Activated CD8-positive, alpha-beta T cell treated with anti-CD3 and anti-CD28 coated beads, Interleukin-2, amount 10 ng/mL, durations not matched to agents 7 days and 5 days (primary cell): ENCODE results near the gene GMEB2. TPM values are rescaled to one million over a fixed set of nuclear protein-coding genes. Genes with fewer than 3 reads are reported as not detected.

Experiments
- ATAC-seq: fragments of 150-1000 bp; cut with Tn5 transposase; one replicate; pipeline ENCODE4 v1.10.0; 2021; ENCODE audit warnings: moderate library complexity
- CTCF ChIA-PET: fragments of 350-600 bp; sonication (Branson Sonifier 250); formaldehyde crosslinking; loops from one replicate; lab custom pipeline; 2021; ENCODE audit warnings: antibody characterized with exemption; lab: Charles Lee
- POLR2A ChIA-PET: fragments of 350-600 bp; sonication (Branson Sonifier 250); formaldehyde crosslinking; loops from one replicate; lab custom pipeline; 2021; ENCODE audit warnings: antibody characterized with exemption; lab: Charles Lee
- DNase-seq: peaks from one replicate; pipeline ENCODE4 v3.0.0-alpha.2; 2020
- H3K27ac Mint-ChIP-seq: one replicate; pipeline ENCODE4 v1.8.0; 2021; ENCODE audit warnings: mild to moderate bottlenecking, mixed read lengths
- H3K27me3 Mint-ChIP-seq: one replicate; pipeline ENCODE4 v1.8.0; 2021; ENCODE audit warnings: low read depth, mixed read lengths
- H3K36me3 Mint-ChIP-seq: one replicate; pipeline ENCODE4 v1.8.0; 2021; ENCODE audit warnings: low read depth, mixed read lengths
- H3K4me1 Mint-ChIP-seq: one replicate; pipeline ENCODE4 v1.8.0; 2021; ENCODE audit warnings: low read depth, mixed read lengths
- H3K4me3 Mint-ChIP-seq: one replicate; pipeline ENCODE4 v1.8.0; 2021; ENCODE audit warnings: mild to moderate bottlenecking, mixed read lengths
- H3K9me3 Mint-ChIP-seq: one replicate; pipeline ENCODE4 v1.8.0; 2022; ENCODE audit warnings: mixed read lengths; ENCODE audit not compliant: insufficient read depth
- total RNA-seq, 2 experiments: library from RNA; stranded (reverse); gene quantifications; one replicate each; pipeline ENCODE4 v1.2.3, GENCODE V29; 2021

GMEB2 gene
- total RNA-seq, 2 experiments from 2014 or later = 16.2 TPM

DNA sequence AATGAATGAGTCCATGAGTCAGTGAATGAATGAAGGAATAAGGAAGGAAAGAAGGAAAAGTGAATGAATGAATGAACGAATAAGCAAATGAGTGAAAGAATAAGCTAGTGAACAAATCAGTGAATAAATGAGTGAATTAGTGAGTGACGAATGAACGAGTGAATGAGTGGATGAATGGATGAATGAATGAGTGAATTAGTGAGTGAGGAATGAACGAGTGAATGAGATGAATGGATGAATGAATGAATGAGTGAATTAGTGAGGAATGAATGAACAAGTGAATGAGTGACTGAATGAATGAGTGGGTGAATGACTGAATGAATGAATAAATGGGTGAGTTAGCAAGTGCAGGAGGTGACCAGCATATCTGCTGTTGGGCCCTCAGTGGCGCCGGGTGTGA is 83.2 kb downstream of the GMEB2 start:
- DNase-seq = no peak
- POLR2A ChIA-PET = no interaction called here

GRCh38 chr20:63543131-63543530 is 83.8 kb downstream of the GMEB2 start:
- Mint-ChIP-seq H3K9me3 (no peaks in the 10 kb centered on the region), H3K27ac (no peak overlapping the region), H3K4me3 (no peak overlapping the region), H3K36me3 (no peaks in the 10 kb centered on the region), H3K27me3 (peaks cover 3% of the 10 kb centered on the region), H3K4me1 (peaks cover 6% of the 10 kb centered on the region)
- ATAC-seq (no peak), DNase-seq (no peak)
- ChIA-PET POLR2A (no interaction called here), CTCF (no interaction called here)

More for the DNA sequence above, 83.2 kb downstream of the GMEB2 start:
- CTCF ChIA-PET = interaction anchor here (0.6 kb wide), 1 partner anchor 102 kb away, joined by 3 read pairs; no protein-coding TSS in a partner anchor
- no peak for ATAC-seq
- Mint-ChIP-seq H3K27me3 (peaks cover 6% of the 10 kb centered on the region), H3K36me3 (no peaks in the 10 kb centered on the region), H3K4me3 (no peak overlapping the region), H3K27ac (no peak overlapping the region), H3K9me3 (no peaks in the 10 kb centered on the region), H3K4me1 (peaks cover 2% of the 10 kb centered on the region)

DNA sequence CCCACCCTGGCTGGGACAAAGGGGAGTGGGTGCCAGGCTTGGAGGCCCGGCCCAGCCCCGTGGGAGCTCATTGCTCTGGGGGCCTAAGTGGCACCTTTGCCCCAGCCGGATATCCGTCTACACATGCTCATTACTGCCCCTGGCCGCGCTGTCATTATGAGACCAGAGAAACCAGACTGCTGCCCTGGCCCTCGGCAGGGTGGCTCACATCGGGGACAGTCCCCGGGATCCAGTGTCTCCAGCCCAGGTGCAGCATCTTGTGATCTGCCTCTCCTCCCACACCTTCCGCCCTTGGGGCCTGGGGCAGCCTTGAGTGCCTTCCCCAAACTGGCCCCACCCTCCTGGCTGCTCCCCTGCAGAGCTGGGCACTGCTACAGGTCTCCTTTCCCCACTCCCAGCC is 84.2 kb downstream of the GMEB2 start:
- POLR2A ChIA-PET = no interaction called here
- CTCF ChIA-PET = no interaction called here
- Mint-ChIP-seq H3K9me3 (no peaks in the 10 kb centered on the region), H3K4me1 (peaks cover 9% of the 10 kb centered on the region), H3K27me3 (peaks cover 3% of the 10 kb centered on the region), H3K4me3 (no peak overlapping the region), H3K27ac (no peak overlapping the region), H3K36me3 (no peaks in the 10 kb centered on the region)
- DNase-seq = no peak
- no peak for ATAC-seq

- H3K9me3 Mint-ChIP-seq = no peaks in the 10 kb centered on the region
- no peak overlapping the region for H3K27ac Mint-ChIP-seq
- ChIA-PET CTCF (interaction anchor here (1.1 kb wide), 1 partner anchor 100 kb away, joined by 4 read pairs; no protein-coding TSS in a partner anchor), POLR2A (no interaction called here)
- DNase-seq = no peak
- no peaks in the 10 kb centered on the region for H3K36me3 Mint-ChIP-seq
- peaks cover 15% of the 10 kb centered on the region for H3K4me1 Mint-ChIP-seq
- no peak for ATAC-seq
- H3K27me3 Mint-ChIP-seq = peaks cover 3% of the 10 kb centered on the region
- no peak overlapping the region for H3K4me3 Mint-ChIP-seq
Observed at GRCh38 chr20:63542031-63542559, 84.8 kb downstream of the GMEB2 start.

- no peaks in the 10 kb centered on the region for H3K27me3 Mint-ChIP-seq
- ATAC-seq (no peak), DNase-seq (no peak)
- CTCF ChIA-PET = interaction anchor here (1.1 kb wide), 1 partner anchor 101 kb away, joined by 4 read pairs; no protein-coding TSS in a partner anchor
- no peaks in the 10 kb centered on the region for H3K9me3 Mint-ChIP-seq
- peaks cover 19% of the 10 kb centered on the region for H3K4me1 Mint-ChIP-seq
- POLR2A ChIA-PET = no interaction called here
- H3K27ac Mint-ChIP-seq = no peak overlapping the region
- no peak overlapping the region for H3K4me3 Mint-ChIP-seq
- H3K36me3 Mint-ChIP-seq = no peaks in the 10 kb centered on the region
Observed at GRCh38 chr20:63541371-63541770, 85.5 kb downstream of the GMEB2 start.

DNA sequence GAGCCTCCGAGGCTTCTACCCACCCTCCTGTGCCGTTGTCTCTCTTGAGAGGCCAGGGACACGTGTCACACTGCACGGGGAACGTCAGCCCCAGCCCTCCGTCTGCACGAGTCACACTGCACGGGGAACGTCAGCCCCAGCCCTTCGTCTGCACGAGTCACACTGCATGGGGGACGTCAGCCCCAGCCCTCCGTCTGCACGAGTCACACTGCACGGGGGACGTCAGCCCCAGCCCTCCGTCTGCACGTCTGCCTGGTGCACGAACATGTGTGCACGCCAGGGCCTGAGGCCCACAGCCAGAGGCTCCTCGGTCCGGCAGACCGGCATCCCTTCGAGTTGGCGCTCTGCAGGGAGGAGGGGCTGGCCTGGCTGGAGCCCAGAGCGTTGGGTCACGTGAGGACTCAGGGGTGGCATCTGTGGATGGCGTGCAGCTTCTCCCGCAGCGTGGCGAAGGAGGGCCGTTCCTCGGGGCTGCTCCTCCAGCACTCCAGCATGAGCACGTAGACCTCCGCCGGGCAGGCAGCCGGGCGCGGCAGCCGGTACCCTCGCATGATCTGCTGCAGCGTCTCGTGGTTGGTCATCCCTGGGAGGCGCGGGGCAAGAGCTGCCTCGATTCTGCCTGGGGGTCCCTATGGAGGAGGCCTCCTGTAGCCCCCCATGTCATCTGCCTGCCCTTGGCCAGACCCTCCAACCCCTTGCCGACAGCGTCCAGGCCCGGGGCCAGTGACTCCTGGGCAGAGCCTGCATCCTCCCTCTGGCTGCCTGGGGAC is 86.3 kb downstream of the GMEB2 start:
- H3K27me3 Mint-ChIP-seq = no peaks in the 10 kb centered on the region
- H3K4me1 Mint-ChIP-seq = peaks cover 19% of the 10 kb centered on the region
- CTCF ChIA-PET = interaction anchor here (3.2 kb wide), 1 partner anchor 101 kb away, joined by 39 read pairs; no protein-coding TSS in a partner anchor
- H3K27ac Mint-ChIP-seq = no peak overlapping the region
- H3K9me3 Mint-ChIP-seq = no peaks in the 10 kb centered on the region
- POLR2A ChIA-PET = interaction anchor here (1.4 kb wide), 1 partner anchor 324 kb away, joined by 3 read pairs; the partner anchor contains the start of gene TPD52L2
- H3K36me3 Mint-ChIP-seq = no peaks in the 10 kb centered on the region
- DNase-seq (no peak), ATAC-seq (no peak)
- no peak overlapping the region for H3K4me3 Mint-ChIP-seq

DNA sequence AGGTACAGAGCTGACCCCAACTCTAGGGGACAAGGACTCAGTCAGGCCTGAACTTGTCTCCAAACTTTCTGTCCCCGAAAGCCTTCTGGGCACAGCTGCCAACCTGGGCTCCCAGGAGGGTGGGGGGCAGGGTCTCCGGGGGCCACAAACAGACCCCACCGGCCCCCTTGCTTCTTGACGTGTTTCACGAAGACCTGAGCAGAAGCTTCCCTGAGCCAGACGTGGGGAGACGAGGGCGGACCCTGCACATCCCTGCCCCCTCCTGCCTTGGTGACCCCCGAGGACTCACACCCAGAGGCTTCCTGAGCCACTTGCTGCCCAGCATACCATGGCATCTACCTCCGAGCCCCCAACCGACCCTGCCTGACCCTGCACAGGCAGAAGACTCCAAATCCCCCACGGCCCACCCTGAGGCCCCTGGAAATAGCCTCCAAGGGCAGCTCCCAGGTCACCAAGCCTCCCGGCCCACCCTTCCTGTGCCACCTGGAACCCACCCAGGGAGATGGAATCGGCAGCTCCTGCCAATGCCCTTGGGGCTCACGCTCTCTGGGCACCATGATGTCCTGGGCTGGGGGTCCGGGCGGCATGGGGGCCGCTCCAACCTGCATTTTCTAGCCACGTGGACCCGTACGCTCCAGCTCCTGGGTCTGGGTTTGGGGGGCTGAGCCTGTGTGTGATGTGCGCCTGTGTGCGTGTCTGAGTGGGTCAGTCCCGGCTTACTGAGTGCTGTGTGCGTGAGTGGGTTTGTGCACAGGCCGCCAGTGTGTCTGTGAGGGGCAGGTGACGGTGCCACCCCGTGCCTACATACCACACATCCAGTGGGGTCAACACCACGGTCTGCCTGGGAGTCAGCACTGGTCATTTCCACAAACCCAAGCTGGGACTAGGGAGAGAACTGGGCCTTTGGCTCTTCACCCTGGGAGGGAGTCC is 87.2 kb downstream of the GMEB2 start:
- DNase-seq (no peak), ATAC-seq (no peak)
- Mint-ChIP-seq H3K9me3 (no peaks in the 10 kb centered on the region), H3K27ac (no peak overlapping the region), H3K27me3 (no peaks in the 10 kb centered on the region), H3K4me3 (no peak overlapping the region), H3K36me3 (no peaks in the 10 kb centered on the region), H3K4me1 (peaks cover 19% of the 10 kb centered on the region)
- ChIA-PET CTCF (interaction anchor here (0.9 to 3.2 kb wide), 6 partner anchors 13 to 197 kb away, joined by 3 to 39 read pairs (median 6); partner anchors contain the start of genes LIME1 and PPDPF), POLR2A (interaction anchor here (0.6 to 3.4 kb wide), 6 partner anchors 13 to 325 kb away, joined by 3 to 12 read pairs (median 3); partner anchors contain the start of genes HELZ2 and TPD52L2)

- DNase-seq = no peak
- H3K36me3 Mint-ChIP-seq = no peaks in the 10 kb centered on the region
- no peaks in the 10 kb centered on the region for H3K9me3 Mint-ChIP-seq
- ChIA-PET CTCF (interaction anchor here (0.9 to 3.2 kb wide), 10 partner anchors 7 to 582 kb away, joined by 3 to 39 read pairs (median 4); partner anchors contain the start of genes LIME1 and PPDPF), POLR2A (interaction anchor here (0.6 to 3.4 kb wide), 5 partner anchors 14 to 326 kb away, joined by 3 to 12 read pairs (median 3); partner anchors contain the start of genes HELZ2 and TPD52L2)
- no peak overlapping the region for H3K4me3 Mint-ChIP-seq
- H3K27ac Mint-ChIP-seq = no peak overlapping the region
- H3K27me3 Mint-ChIP-seq = no peaks in the 10 kb centered on the region
- no peak for ATAC-seq
- peaks cover 19% of the 10 kb centered on the region for H3K4me1 Mint-ChIP-seq
Observed at GRCh38 chr20:63539092-63539430, 87.8 kb downstream of the GMEB2 start.

GRCh38 chr20:63538204-63539091 is 88.5 kb downstream of the GMEB2 start:
- H3K4me3 Mint-ChIP-seq = no peak overlapping the region
- CTCF ChIA-PET = interaction anchor here (0.8 to 3.2 kb wide), 35 partner anchors 8 to 583 kb away, joined by 3 to 39 read pairs (median 5); partner anchors contain the start of genes C20orf204, GMEB2, HELZ2 and LIME1

More at GRCh38 chr20:63538204-63539091, 88.5 kb downstream of the GMEB2 start:
- POLR2A ChIA-PET = interaction anchor here (0.5 to 3.4 kb wide), 9 partner anchors 12 to 327 kb away, joined by 3 to 22 read pairs (median 5); partner anchors contain the start of genes PPDPF and TPD52L2
- no peaks in the 10 kb centered on the region for H3K27me3 Mint-ChIP-seq
- no peaks in the 10 kb centered on the region for H3K36me3 Mint-ChIP-seq
- peak overlapping the region; percentile 84 for H3K27ac Mint-ChIP-seq
- DNase-seq (no peak), ATAC-seq (no peak)
- no peaks in the 10 kb centered on the region for H3K9me3 Mint-ChIP-seq
- H3K4me1 Mint-ChIP-seq = peaks cover 19% of the 10 kb centered on the region
